SIG-M5 treated with dmso at 0.1 percent for 504 hours (cell line): ENCODE results near the gene ZNF638.

Experiments used
- DNase-seq: peaks from one replicate; lab custom pipeline; 2025; ENCODE audit not compliant: unreplicated experiment; lab: John Stamatoyannopoulos, UW

Gene ZNF638

DNA sequence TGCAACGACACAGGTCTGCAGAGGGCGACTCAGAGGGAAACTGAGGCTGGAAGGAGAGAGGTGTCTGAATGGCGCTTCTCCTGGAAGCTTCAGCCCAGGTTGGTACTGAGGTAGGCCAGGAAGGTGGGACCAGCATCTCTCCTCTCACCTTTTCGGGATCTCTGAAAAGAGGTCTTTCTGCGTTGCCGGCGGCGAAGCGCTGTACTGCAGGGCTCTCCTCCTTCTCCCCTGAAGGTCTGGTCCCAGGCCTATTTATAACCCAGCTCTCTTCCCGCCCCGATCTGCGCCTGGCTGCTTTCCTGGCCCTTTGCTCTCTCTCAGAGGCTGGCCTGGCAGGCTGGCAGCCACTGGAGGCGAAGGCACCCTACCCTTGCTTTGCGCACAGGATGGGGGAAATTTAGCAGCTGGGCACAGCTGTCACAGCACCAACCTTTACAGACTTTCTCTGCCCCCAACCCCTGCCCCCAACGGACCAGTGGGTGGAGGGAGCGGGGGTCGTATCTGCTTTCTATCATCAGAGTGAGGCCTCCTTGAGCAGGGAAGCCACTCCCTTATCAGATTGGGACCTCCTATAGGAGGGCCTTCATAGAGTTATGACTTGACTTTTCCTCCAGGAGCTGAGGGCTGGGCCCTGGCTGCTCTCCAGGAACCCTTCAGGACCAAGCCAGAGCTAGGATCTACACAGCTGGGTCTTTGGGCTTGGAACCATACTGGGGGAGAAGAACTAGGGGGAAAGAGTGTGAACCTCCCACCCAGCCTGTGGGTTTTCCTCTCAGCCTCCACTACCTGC is 122.8 kb downstream of the ZNF638 start:
- DNase-seq = peak; percentile 14

DNA sequence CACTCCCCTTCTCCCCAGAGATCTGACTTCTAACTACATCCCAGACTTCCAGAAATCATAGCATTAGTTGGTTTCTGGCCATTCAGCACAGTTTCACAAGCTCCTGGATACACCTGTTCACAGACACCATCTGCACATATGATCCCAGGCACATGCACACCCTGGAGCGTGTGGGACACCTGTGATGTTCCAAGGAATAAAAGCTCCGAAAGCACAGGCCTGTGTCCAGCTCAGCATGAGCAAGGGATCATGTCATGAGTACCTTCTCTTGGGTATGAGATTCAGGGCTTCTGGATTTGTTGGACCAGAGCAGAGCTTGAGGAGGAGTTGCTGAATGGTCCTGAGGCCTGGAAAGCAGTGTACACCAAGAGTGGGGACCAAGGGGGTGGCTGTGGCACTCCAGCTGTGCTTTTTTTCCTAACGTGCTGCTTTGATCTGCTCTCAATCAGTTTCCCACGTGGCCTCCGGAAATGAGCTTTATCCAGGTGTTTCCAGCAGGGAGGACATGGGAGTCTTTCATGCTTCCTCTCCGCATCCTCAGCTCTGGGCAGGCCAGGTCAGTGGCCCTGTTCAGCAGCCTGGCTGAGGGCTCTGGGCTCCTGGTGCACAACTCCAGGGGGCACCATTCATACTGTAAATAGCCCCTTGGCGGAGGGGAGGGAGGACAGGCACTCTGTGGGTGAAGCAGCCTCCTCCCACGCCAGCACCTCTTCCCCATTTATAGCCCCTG is 123.6 kb downstream of the ZNF638 start:
- DNase-seq = peak; percentile 20

DNA sequence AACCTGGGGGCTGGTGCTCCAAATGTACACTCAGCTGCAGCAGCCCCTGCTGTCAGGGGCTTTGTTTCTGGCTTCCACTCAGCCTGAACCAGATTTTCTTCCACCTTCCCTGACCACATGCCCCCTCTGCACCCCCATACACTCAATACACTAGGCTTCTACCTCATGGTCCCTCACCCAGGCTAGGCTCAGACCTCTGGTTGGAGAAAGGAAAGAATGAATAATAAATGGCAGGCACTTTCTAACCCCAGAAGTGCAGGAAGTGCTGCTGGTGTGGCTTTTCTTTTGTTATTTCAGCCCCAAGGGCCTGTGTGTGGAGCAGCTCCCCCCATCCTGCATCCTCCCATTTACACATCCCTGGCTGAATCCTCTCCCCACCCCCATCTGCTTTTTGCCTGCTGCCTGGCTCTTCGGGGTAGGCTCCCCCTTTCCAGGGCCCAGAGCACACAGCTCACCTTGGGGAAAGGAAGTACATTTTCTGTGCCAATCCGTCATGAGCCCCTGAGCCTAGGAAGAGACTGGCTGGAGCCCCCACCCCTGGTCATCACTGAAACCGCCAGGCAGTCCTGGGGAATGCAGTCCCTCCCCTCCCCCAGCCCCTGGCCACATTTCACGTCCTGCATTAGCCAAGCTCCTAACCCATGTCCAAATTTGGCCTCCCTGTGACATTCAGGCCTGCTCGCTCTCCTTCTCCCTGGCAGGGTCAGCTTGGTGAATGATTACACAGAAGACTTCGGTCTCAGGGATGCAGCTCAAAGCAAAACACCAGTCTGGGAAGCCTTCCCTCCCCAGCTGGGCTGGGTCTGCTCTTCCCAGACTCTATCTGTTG is 124.4 kb downstream of the ZNF638 start:
- DNase-seq = peak; percentile 25

DNA sequence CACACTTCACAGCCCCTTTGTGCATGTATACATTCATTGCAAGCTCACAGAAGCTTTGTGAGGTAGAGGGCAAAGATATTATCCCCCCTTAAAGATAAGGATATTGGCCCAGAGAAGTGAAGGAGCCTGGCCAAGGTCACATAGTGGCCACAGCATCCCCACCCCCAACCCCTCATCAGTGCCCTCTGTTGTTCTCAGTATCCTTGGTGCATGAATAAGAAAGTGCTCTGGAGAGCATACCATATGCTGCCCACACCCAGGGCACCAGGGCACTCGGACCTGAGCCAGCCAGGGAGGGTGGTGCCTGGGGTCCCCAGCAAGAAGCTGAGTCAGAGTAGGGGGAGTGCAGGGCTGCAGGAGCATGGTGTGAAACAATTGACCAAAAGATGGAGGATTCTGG is 125.0 kb downstream of the ZNF638 start:
- no peak for DNase-seq

DNA sequence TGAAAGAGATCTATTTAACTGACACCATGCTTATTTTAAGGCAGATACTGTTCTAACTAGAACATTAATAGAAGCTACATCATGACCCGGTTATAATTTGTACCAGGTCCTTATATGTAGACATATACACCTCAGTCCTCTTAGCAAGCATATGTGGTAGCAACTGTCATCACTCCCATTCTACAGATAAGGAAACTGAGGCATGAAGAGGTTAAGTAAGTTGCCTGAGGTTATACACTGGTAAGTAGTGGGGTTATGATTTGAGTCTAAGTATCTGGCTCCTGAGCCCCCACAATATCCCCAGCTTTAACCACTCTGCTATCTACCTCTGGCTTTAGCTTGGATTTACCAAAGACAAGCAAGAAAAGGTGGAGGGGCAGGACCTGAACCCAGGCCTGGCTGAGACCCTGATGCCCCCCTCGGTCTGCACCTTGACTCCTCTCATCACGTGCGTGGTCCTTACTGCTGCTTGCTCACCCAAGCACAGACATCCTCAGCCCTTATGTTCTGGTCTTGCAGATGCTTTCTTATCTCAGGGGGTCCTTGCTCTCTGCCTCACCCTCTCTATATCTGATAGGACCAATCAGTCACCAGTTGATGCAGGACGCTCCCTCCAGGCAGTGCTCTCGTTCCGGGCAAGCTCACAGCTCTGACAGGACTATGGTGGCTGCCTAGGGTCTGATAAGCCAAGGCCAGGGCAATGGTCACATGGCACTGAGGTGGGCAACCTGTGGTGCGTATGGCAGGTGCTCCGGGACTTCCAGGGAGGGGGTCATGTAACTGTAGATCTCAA is 125.7 kb downstream of the ZNF638 start:
- no peak for DNase-seq

DNA sequence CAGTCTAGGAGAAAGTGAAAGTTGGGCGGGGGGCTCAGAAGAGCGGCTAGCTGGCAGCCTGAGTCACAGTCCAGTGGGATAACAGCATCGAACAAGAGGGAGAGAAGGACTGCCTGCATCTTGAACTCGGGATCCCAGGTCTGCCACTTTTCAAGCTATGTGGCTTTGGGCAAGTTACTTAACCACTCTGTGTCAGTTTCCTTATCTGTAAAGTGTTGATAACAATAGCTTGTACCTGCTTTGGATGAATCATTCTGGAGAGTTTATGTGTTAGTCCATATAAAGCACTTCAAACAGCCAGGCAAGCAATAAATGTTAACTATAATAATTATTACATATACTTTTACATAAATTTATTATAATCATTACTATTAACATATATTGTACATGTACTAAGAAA is 126.3 kb downstream of the ZNF638 start:
- no peak for DNase-seq

DNA sequence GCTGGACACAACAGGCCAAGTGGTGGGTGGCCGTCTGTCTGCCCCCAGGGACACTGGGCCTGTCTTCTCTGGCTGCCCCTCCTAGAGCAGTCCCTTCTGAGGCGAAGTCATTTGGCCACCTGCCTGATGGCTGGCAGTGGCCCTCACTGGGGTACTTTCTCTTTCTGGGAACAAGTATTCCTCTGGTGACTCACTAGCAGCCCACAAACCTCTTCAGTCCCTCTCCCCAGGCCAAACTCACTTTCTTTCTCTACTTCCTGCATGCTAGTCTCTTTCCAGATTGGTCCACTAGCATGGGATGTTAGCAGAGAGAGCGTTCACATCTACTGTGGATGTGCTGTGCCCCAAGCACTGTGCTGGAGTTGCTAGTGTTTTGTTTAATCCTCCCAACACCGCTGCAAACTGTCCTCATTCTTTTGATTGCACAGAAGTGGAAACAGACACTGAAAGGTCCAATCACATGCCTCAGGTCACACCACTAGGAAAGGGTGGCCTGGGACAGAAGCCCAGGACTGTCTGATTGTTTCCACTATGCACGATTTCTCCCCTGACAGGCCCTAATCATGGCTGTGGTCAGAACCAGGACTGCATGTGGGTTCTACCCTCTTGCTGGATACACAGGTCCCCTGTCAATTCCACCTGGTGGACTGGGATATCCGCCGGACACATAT is 127.0 kb downstream of the ZNF638 start:
- no peak for DNase-seq

DNA sequence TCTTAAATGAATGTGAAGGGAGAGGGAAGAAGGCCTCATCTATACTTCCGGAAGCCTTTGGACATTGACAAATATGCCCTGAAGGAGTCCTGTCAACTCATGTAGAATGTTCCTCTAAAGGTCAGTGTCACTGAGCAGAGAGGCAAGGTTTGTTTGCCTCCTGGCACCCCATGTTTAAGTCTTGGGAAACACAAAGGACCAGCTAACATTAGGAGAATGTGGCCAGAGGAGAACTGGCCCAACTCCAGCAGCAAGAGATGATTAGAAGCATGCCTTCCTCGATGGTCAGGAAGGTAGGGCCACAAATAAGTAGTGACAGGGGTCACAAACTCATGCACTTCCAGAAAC is 127.5 kb downstream of the ZNF638 start:
- no peak for DNase-seq

DNA sequence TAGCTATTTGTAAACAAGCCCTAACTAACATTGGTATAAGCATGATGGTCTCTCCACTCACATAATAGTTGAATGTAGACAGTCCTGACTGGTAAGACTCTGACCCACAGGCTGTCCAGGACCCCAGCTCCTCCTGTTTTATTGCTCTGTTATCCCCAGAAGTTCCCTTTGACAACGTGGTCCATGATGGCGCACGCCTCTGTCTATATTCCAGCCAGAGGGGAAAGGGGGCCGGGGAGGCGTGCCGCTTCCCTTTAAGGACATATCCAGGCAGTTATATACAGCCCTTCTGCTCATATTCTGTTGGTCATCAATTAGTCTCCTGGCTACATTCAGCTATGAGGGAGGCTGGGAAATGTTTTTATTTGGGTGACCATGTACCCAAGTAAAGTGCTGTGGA is 128.5 kb downstream of the ZNF638 start:
- no peak for DNase-seq

DNA sequence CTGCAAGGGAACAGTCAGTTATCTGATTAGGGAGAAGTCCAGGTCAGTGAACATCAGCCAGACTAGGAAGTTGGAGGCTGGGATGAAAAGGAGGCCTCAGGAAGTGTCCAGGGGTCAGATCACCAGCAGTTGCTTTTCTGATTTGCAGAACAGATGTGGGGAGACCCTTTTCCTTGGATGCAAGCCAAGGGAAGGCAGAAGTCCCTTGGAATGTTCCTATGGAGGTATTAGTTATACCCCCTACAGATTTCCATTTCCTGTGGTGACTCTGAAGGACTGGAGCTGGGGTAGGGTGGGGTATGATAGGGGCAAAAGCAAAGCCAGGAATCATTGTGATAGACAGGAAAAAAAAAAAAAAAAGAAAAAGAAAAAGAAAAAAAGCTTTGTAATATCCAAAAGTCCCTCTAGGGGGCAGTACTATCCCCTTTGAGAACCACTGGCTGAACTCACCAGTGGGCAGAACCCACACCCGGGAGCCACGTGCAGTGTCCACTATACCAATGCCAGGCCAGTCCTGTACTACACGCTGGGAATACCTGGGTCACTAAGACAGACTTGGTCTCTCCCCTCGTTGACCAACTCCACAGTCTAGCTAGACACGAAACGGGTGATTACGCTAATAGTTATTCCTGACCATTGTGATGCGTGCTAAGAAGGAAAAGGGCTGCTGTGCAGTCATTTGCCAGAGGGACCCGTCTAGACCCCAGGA is 129.2 kb downstream of the ZNF638 start:
- no peak for DNase-seq

DNA sequence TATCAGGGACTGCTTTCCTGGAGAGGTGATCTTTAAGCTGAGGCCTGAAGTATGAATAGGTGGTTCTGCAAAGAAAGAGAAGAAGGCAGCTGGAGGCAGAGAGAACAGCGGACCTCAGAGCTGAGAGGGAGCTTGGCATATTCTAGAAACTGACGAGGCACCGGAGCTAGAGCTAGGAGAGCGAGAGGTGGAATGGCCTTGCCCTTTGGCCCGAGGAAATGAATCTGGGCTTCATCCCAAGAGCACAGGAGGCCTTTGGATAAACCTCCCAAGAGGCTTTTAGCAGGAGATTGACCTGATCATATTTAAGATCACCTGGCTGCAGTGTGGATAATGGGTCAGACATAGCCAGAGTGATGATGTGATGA is 129.7 kb downstream of the ZNF638 start:
- DNase-seq = no peak

DNA sequence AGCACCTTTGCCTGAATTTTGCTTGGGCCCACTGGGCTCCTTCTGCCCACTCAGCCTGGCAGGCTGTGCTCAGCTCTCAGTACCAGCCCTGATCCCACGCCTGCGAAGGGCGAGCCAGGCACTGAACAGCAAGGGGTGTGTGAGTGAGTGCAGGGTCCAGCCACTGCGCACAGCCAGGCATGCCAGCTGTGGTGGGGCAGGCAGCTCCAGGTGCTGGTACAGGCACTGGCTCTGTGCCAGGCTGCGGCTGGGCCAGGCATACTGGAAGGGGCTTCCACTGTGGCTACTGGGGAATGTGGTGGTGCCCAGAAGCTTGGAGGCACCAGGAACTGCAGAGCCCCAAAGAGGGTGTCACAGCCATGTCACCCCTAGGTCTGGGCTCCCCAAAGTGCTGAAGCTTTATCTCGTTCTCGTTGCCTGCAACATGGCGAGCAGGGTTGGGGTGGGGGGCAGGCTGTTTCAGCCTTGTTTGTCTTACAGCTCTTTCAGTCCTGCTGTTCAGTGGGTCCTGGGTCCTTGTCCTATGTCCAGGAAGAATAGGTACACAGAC is 130.5 kb downstream of the ZNF638 start:
- no peak for DNase-seq

DNA sequence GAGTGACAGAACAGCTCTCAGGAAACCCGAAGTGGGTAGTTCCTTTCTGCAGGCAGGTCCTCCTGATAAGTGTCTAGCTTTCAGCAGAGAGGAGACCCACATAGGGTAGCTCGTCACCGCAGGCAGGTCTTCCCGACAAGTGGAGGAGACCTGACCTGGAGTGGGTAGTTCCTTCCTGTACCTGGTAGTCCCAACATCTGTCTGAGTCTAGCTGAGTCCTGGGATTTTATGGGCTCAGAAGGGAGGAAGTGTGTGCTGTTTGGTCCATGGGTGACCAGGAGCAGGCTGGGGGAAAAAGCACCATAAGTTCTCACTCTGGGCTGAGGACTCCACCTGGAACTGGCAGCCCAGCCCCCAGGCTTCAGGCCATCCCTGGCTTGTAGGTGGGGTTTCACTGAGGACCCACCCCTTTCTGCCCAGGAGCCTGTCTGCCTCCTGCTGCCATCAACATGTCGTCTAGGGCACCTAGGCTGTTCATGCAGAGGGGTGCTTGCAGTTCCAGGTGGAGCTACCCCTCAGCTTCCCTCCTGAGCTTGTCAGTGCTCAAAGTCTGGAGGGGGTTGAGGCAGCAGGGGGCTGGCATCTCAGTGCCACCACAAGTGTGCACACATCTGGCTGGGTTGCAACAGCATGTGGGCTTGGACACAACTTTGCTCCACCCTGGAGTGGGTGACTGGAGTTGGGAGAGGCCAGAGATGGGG is 131.2 kb downstream of the ZNF638 start:
- DNase-seq = no peak

DNA sequence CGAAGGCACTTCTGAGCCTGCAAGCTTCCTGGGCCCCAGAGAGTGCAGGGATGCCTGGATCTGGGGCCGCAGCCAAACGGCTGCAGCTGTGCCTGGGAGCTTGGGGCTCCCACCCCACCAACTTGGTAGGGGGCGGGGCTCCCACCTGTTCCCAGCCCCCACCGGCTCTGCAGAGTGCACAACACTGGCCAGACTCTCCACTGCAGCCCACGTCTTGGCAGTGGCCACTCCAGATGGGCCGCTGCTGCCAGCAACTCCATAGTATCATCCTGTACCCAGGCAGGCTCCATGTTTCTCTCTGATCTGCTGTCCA is 131.7 kb downstream of the ZNF638 start:
- no peak for DNase-seq

DNA sequence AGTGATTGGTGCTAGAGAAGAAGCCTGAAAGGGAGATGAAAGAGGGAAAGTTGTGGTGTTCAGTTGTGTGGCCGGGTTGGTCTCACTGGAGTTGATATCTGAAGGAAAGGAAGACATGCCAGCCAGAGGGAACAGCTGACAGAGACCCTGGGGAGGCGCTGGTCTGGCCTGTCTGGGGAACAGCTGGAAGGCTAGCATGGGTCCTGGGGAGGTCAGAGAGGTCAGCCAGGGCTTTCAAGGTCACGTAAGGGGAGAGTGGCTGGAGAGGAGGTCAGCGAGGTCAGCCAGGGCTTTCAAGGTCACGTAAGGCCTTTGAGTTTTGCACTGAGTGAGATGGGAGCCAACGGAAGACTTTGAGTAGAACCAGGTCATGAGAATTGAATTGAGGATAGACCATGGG is 132.8 kb downstream of the ZNF638 start:
- no peak for DNase-seq

DNA sequence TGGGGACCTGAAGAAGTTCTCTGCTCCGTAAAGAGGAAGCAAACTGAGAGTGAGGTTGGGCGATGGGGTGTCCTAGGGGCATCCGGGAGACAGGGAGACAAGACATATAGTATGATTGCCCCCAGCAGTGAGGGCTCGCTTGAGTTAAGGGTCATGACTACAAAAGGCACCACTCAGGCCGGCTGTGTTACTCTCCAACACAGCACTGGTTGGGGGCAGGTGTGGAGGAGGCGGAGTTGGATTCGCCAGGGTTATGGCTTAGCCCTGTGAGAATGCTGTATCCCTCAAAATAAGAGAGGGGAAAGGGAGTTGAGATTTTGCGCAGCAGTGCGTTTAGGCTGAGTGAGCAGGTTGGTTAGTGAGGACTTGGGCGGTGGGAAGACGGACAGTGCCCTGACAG is 133.8 kb downstream of the ZNF638 start:
- DNase-seq = no peak

DNA sequence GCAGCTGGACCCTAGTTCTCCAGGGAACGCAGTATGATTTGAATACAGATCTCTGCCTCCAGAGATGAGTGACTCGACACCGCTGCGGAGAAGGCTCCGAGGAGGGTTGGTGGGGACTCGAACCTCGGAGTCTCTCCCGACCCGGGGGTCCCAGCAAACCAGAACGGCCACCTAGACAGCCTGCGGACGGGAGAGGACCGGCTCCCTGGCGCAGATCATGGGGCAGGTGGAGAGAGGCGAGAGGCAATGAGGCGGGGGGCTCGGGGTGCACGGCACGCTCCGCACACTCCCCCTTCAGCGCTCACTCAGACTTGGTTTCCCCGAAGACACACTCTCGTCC is 134.3 kb downstream of the ZNF638 start:
- no peak for DNase-seq

DNA sequence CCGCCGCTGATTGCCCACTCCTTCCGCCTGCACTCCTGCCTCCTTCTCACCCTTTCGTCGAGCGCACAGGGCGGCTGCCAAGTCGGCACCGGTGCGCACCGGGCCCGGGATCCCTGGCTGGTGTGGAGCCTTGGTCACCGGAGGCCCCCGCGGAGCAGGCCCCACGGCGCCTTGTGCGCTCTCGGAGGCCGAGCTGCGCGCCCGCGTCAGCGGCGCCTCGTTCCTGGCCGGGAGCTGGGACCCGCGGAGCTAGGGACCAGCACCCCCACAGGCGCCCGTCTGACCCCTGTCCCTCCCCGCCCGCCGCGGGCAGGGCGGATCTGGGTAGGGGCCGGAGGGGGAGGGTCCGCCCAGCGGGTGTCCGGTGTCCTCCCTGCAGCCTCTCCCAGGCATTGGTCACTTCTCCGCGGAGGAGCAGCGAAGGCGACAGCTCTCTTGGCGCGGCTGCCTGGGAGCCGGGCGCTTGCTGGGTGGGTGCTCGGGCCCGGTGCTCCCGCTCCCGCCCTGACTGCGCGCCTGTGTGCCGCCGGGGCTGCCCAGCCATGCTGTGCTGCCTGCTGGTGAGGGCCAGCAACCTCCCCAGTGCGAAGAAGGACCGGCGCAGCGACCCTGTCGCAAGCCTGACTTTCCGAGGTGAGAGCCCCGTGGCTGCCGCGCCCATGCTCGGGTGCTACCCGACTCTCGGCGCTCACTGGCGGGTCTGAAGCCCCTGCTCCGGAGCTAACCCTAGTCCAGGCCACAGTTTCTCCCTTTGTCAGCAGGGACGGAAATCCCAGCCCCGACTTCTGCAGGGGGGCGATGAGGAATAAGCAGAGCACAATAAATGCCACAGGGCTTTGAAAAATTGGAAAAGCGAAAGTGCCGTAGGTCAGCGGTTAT is 135.0 kb downstream of the ZNF638 start:
- no peak for DNase-seq
